PFSK-1 (cell line): ENCODE measurements around the gene PRR18.

Experiments
- FOXP2 ChIP-seq: optimal IDR thresholded peaks from 2 replicates; pipeline ENCODE3; 2011; ENCODE audit warnings: borderline replicate concordance, control low read depth, inconsistent platforms; ENCODE audit not compliant: insufficient read depth; ENCODE audit errors: extremely low read length, extremely low read depth
- POLR2AphosphoS5 ChIP-seq: IDR thresholded peaks from 2 replicates; pipeline ENCODE4 v1.6.1; 2012; ENCODE audit warnings: low read depth, mild to moderate bottlenecking, control low read depth, low read length, moderate library complexity
- SIN3A ChIP-seq: IDR thresholded peaks from 2 replicates; pipeline ENCODE4 v1.6.1; 2012; ENCODE audit warnings: mild to moderate bottlenecking, low read length, moderate library complexity, borderline replicate concordance; ENCODE audit not compliant: insufficient read depth
- TAF1 ChIP-seq: IDR thresholded peaks from 2 replicates; pipeline ENCODE4 v1.6.1; 2012; ENCODE audit warnings: low read length, control low read depth, borderline replicate concordance; ENCODE audit not compliant: insufficient read depth
- TF ChIP-seq, protein P1 (sequence below), 2 experiments: IDR thresholded peaks; 2 replicates each; pipeline versions ENCODE4 v1.6.1 to v1.8.0; 2011 to 2012; ENCODE audit warnings: low read depth in 2 of 2, low read length in 2 of 2, control low read depth in 1 of 2, inconsistent platforms in 1 of 2, mild to moderate bottlenecking in 1 of 2, moderate library complexity in 1 of 2; ENCODE audit not compliant: insufficient read depth in 1 of 2

The PRR18 gene

GRCh38 chr6:166297606-166298005 lies 10.6 kb downstream of the PRR18 start:
- TF ChIP-seq TAF1 (no peak), FOXP2 (no peak), SIN3A (no peak), POLR2AphosphoS5 (no peak)
- TF ChIP-seq, protein P1, sequence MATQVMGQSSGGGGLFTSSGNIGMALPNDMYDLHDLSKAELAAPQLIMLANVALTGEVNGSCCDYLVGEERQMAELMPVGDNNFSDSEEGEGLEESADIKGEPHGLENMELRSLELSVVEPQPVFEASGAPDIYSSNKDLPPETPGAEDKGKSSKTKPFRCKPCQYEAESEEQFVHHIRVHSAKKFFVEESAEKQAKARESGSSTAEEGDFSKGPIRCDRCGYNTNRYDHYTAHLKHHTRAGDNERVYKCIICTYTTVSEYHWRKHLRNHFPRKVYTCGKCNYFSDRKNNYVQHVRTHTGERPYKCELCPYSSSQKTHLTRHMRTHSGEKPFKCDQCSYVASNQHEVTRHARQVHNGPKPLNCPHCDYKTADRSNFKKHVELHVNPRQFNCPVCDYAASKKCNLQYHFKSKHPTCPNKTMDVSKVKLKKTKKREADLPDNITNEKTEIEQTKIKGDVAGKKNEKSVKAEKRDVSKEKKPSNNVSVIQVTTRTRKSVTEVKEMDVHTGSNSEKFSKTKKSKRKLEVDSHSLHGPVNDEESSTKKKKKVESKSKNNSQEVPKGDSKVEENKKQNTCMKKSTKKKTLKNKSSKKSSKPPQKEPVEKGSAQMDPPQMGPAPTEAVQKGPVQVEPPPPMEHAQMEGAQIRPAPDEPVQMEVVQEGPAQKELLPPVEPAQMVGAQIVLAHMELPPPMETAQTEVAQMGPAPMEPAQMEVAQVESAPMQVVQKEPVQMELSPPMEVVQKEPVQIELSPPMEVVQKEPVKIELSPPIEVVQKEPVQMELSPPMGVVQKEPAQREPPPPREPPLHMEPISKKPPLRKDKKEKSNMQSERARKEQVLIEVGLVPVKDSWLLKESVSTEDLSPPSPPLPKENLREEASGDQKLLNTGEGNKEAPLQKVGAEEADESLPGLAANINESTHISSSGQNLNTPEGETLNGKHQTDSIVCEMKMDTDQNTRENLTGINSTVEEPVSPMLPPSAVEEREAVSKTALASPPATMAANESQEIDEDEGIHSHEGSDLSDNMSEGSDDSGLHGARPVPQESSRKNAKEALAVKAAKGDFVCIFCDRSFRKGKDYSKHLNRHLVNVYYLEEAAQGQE (IDR thresholded peaks at IDR 0.05; ENCODE audit: insufficient read depth in 1 of 2, low read depth in 2 of 2, low read length in 2 of 2): no peak

GRCh38 chr6:166296035-166296883 lies 11.9 kb downstream of the PRR18 start:
- TF ChIP-seq FOXP2 (no peak), SIN3A (no peak), POLR2AphosphoS5 (no peak), TAF1 (no peak)
- TF ChIP-seq, protein P1 (IDR thresholded peaks at IDR 0.05; ENCODE audit: insufficient read depth in 1 of 2, low read depth in 2 of 2, low read length in 2 of 2): no peak

DNA sequence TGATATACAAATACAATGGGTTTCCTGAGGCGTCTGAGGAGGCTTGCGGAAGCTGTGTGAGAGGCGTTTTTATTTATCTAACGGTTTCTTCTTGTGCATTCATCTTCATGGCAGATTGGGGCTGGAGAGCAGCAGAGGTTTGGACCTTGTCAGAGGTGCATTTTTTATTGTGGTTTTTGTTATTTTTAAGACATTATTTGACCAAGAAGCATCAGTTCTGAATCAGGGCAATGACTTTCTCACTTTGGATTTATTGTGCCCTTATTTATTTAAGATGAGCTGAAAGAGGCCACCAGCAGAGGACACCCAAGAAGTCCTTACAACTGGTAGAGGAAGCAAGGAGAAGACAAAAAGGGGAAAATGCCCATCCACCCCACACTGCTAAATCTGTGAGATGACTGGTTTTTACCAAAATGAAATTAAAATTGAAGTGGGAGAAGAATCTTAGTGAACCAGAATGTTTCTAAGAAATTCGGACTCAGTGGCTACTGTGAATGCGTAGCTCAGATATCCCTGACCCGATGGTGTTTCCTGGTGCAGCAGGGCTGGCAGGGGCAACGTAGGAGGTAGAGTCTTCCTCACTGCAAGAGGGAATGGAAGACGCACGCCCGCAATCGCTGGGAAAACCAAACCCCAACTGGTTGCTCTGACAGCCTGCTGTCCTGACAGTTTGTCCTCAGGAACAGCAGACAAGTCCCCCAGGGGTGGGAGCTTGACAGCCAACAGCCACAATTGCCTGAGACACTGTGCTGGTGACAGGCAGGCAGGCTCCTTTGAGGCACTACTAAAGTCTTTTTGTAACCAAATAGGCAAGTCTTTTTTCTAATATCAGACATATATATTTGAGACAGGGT lies 14.2 kb downstream of the PRR18 start:
- no peak for TF ChIP-seq POLR2AphosphoS5

DNA sequence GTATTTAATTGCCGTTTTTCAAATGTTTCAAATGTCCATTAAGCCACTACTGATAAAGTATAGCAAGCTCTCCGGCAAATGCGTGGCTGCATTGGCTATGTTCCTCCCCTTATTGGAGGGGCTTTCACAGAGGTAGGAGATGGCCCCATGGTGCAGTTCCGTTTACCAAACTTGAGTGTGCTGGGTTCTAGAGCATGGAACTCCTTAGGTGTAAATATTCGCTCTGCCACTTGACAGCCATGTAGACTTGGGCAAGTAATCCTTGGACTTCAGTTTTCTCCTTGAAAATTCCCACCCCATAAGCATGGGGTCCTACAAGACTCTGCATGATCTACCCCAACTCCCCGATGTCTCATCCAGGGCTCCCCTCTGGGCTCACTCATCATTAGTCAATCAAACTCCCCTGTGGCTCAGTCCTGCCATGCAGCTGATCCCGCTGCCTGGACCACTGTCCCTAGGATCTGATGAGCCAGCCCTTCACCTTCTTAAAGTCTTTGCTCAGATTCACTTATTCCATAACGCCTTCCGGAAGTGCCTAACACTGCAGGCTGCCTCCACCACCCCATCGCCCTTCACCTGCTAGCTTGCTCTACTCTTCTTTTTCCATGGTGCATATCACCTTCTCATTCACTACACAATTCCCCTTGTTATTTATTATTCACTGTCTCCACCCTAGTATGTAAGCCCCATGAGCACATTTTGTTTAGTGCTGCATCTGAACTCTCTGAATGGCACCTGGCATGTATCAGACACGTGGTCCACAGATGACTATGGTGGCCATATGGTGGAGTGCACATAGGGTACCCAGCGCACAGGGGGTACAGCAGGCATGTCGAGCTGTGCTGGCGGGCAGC lies 18.8 kb downstream of the PRR18 start:
- TF ChIP-seq, protein P1 (IDR thresholded peaks at IDR 0.05; ENCODE audit: insufficient read depth in 1 of 2, low read depth in 2 of 2, low read length in 2 of 2): no peak
- TF ChIP-seq POLR2AphosphoS5 (no peak), TAF1 (no peak), SIN3A (no peak), FOXP2 (no peak)

DNA sequence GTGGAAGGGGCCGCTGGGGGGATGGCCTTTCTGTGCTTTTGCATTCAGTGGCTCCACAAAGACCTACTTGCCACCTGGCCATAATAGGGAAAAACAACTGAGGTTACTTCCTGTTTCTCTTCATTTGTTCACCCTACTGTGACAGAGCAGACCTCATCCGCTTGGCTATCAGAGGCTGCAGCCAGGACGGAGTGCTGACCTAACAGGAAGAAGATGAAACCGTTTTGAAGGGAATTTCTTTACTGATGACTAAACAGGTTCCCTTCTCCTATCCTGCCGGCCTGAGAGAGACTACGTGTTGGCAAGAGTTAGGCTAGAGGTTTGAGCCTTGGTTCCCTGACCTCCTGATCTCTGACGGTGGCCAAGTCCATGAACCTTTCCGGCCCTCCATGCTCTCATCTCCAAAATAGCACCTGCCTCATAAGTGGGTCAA lies 21.3 kb downstream of the PRR18 start:
- TF ChIP-seq, protein P1 (IDR thresholded peaks at IDR 0.05; ENCODE audit: insufficient read depth in 1 of 2, low read depth in 2 of 2, low read length in 2 of 2): no peak
- no peak for TF ChIP-seq SIN3A
- no peak for TF ChIP-seq TAF1
- TF ChIP-seq POLR2AphosphoS5: no peak
- no peak for TF ChIP-seq FOXP2
